Fibroblast of skin of left biceps (primary cell): ENCODE data around the gene LRRC25.

Source experiments
- DNase-seq, 2 experiments: peaks; one replicate each; pipeline ENCODE4 v3.0.0-alpha.2; 2013; ENCODE audit warnings: low read depth in 2 of 2

LRRC25 gene

DNA sequence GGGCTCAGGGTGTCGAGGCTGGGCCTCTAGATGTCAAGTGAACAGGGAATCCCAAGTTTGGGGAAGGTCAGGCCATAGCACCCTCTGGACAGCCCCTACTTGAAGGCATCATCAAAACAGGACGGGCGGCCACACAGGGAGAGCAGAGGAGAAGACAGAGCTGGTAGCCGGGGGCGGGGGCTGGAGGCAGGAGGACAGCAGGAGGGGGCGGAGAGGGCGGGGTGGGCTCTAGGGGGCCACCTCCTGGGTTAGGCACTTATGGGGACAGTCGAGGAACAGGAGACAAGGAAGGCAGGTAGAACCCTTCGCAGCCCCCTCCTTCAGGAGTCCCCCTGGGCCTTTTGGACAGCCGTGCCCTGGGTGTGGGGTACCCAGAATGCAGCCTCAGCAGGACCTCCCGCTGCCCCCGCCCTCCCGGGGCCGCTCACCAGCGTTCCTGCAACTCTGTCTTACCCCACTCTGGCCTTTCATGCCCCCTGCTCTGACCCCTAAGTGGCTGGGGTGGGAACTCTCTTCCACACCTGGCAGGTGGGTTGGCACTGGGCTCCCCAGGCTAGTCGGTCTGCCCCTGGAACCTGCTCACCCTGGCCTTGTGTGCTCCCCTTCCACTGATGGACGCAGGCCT is 27.6 kb upstream of the LRRC25 start:
- no peak for DNase-seq

DNA sequence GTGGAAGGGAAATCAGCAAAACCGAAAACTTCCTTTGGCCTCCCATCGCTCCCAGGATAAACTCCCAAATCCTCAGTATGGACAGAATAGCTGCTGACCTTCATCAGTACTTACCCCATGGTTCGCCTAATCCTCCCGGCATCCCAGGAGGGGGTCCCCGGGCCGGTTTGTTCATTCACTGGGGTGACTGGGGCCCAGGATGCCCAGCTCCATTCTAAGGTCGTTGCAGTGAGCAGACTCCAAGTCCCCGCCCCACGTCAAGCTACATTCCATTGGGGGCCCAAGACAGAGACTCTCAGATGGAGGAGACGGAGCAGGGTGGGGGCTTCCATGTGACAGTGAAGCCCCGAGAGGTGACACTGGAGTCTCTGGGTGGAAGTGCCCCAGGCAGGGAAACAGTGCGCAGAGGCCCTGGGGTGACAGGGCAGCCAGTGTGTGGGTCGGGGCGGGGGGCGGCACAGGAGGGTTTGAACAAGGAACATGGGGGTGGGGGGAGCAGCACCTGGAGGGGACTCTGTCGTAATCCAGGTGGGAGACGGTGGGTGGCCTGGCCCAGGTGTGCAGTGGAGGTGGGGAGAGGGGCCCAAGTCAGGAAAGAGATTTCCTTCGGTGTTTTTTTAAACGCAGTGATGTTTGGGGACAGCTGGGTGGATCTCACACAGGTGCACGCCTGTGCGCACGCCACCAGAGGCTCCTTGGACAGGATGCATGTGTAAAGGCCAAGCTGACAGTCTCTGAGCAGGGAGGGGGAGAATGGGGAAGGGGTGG is 26.9 kb upstream of the LRRC25 start:
- no peak for DNase-seq

DNA sequence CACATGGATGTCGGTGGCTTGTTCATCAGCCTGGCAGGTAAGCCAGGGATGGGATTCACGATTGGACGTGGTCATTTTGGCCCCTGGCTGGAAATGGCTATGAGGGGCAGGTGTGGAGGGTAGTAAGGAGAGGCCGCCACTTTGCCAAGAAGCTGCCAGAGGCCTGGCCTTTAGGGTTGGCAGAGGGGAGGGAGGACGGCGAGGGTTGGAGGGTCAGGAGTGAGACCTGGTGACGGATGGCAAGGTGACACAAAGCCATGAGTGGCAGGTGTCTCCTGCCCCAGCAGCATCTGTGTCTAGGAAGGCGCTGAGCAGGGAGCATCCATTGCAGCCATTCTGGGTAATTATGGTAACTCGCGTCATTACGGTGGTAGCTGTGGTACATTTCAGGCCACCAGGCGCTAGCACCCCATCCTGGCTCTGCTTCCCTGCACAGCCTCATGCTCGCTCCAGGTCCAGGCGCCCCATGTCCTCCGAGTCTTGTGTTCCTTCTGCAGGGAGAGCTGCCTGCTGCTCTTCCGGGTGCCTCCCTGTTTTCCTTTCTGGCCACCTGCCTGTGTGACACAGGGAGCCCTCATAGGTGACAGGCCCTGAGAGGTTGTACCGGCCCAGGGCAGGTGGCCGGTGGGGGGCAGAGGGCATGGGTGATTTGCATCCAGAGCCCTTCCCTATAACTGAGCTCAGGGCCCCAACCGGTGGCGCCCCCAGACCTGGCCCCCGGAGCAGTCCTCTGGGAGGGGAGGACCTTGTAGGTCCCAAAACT is 26.0 kb upstream of the LRRC25 start:
- no peak for DNase-seq

DNA sequence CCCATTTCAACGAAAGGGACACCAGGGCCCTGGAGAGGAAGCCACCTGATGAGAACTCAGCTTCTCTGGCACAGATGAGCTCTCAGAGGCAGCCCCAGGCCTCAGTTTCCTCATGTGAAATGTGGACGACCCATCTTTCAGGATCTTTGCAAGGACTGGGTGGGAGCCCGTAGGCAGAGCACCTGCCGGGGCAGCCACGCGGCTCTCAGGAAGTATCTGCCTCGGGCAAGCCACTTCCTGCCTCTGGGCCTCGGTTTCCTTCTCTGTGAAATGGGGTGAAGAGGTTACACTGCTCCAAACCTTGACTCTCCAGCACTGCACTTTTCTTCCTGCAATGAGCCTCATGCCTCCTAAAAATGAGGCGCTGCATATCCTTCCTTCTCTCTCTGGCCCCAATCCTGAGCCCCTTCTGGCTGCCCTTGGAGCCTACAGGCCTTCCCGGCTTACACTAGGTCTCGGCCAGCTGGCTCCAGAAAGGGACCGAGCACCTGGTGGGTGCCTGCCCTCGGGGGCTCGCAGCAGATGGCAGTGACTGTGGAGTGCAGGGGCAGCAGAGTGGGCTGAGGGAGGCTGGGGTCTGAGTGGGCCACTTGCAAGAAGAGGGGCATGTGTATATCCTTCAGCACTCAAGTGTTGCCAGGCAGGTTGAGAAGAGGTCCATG is 25.2 kb upstream of the LRRC25 start:
- DNase-seq = no peak

DNA sequence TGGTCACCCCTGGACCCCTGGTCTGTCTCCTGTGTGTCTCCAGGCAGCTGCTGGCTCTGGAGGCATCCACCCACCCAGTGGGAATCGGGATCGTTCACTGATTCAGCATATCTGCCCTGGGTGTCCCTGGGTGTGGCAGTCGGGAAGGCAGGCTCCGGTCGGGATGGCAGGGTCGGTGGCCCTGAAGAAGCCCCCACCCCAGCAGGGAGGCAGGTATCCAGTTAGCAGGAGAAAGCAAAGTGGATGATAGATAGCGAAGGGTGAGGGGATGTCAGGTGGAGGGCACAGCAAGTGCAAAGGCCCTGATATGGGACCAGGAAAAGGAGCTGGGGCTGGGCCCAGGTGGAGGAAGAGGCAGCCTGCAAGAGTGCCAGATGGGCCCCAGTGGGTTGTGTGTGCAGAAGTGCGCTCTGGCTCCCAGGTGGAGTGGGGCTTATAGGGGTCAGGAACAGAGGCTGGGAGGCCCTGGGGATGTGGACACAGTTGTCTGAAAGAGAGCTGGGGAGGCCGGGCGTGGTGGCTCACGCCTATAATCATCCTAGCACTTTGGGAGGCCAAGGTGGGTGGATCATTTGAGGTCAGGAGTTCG is 24.0 kb upstream of the LRRC25 start:
- no peak for DNase-seq

DNA sequence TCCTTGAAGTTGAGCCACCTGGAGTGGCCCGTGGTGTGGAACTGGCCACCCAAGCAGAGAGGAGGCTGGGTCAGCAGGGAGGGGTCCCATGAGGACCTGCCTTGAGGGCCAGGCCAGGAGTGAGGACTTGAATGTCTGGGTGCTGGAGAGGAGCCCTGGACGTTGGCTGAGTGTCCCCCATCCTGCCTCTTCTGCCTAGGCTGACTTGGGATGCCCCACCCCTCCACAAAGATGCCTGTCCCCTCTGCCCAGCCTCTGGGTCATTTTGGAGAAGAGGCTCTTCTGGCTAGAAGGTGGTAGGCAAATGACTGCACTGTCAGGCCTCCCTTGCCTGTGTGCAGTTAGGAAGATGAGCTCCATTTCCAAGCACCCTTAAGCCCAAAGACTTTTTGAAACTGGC is 23.5 kb upstream of the LRRC25 start:
- no peak for DNase-seq

DNA sequence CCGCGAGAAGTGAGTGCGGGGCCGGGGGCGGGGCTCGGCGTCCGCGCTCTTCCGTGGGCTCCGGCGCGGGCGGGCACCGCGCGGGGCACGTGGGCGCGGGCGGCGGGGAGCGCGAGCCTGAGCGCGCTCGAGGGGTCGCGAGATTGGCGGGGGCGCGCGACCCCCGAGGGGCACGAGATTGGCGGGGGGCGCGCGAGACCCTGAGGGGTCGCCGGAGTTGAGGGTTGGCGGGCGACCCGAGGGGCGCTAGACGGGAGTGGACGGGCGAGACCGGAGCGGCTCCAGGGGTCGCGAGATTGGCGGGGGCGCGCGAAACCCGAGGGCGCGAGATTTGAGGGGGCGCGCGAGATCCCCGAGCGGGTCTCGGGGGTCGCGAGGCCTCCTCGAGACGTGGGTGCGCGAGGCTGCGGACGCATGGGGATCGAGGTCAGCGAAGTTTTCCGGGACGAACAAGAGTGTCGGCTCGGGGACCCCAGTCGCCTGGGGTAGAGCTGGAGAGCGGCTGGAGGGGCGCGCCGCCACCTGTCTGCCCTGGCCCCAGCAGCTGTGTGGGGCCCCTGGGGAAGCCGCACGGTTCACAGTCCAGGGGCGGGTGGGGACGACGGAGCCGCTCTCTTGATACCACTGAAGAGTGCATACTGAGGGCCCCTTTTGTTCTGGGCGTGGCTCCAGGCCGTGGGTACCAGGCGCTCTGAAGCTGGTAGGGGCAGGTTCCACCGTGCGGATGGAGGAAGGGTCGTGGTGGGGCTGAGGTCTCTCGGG is 22.5 kb upstream of the LRRC25 start:
- DNase-seq = no peak

DNA sequence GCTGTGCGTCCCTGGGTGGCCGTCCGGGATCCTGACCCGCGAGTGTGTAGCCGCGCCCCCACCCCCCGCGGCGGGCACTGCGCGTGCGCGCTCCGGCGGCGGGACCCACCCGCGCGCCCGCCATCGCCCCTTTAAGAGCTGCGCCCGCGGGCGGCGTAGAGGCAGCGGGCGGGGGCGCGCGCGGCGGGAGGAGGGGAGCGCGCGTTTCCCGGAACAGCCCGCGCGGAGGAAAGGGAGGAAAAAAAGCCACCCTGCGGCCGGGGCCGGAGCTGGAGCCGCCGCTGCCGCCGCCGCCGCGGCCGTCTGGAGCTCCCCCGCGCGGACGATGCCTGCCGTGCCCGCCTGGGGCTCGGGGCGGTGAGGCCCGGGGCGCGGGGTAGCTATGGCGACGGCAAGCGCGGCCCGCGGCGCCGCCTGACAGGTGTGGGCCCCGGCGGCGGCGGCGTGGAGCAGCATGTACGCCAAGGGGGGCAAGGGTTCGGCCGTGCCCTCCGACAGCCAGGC is 21.8 kb upstream of the LRRC25 start, which contains the start of gene SSBP4:
Gene SSBP4 (plus strand): TSS at position 204 of the 504 bp plus-strand sequence. CDS start 251 bp downstream, at position 455.
- DNase-seq = peak in 1 of 2 experiments; percentile 58

DNA sequence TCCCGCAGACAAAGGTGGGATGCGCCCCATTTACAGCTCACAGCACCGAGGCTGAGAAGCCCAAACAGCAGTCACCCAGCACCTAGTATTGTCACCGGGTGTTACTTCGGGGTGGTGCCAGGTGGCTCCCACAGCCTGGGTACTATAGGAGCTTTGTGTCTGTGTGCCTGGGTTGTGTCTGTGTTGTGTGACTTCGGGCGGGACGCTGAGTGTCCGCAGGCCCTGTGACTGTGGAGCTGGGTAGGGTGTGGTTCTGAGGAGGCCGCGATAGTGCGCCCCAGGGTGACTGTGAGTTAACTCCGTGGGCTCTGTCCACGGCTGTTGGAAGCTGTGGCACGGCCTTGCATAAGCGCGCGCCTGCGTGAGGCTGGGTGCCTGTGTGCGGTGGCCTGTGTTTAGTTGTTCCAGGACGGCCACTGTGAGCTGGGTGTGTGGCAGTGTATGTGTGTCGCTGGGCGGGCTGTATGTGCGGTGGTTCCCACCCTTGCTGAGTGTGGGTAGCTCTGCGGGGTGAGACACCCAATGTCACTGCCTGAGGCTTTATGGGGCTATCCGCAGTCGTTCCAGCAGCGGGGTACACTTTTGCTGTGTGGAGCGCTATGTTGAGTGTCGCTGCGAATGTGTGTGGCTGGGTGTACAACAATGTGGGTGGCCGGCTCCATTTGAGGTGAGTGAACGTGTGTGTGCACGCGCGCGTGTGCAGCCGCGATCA is 21.2 kb upstream of the LRRC25 start:
- no peak for DNase-seq

DNA sequence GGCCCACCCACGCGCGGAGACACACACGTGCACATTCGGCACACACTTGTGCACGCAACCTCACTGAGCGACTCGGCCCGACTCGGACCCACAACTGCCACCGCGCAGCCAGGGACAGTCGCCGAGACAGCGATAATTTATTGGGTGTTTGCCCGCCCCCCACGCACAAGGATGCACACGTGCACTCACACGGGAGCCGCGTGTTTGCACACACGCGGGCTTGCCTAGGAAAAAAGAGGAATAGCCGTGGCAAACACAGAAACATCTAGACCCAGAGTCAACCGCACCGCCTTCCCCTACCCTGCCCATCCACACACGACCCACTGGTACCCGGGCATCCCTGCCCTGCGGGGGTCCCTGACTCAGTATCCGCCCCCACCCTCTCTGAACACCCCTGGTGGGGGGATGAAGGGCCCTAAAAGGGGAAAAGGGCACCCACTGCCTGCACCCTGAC is 20.6 kb upstream of the LRRC25 start:
- no peak for DNase-seq

DNA sequence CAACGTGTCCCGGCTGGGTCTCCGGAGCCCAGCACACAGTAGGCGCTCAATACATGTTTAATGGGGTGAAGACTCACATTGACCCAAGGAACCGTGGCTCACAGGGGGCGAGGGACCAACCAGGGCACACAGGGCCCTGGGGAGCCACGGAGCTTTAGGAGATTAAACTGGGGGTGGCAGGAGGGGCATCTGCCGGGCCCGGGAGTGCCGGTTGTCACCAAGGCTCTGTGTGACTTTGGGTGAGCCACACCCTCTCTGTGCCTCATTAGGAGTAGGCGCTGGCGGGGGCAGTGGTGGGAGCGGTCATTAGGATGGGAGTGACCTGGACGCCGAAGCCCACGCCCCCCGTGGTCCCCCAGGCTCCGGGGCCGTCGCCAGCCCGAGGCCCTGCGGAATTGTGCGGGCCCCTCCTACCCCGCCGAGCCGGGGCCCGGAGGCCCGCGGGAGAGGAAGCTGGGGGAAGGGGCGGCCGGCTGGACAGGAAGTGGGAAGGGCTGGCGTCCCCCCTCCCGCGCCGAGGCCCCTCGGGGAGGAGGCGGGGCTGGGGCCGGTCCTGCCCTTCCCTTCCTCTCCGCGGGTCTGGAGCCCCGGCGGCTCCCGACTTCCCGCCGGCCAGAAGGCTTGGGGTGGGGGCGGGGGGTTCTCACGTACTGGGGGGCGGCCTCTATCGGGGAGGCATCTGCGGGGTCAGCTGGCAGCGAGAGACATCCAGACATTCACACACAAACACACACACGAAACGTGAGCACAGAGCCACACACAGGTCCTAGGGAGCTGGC is 20.0 kb upstream of the LRRC25 start:
- peak; percentile 68 to 72 for DNase-seq

DNA sequence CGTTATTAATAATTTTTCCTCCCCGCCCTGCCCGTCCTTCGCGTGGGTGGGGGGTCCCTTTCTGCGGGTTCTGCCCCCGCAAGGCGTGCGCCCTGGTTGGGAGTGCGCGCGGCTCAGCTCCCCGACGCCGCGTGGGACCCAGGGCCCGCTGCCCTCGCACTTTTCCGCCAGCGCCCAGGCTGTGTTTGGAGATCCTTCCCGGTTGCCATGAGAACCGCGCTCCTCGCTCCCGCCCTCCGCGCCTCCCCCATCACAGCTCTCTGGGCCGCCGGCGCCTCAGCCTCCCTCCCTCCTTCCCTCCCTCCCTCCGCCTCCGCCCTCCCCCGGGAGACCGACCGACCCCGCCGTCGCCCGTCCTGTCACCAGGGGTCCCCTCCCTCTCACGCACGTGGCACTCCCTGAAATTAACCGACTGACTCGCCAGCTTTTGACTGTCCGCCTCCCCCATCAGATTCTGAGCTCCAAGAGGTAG is 19.4 kb upstream of the LRRC25 start:
- peak in 1 of 2 experiments; percentile 66 for DNase-seq

DNA sequence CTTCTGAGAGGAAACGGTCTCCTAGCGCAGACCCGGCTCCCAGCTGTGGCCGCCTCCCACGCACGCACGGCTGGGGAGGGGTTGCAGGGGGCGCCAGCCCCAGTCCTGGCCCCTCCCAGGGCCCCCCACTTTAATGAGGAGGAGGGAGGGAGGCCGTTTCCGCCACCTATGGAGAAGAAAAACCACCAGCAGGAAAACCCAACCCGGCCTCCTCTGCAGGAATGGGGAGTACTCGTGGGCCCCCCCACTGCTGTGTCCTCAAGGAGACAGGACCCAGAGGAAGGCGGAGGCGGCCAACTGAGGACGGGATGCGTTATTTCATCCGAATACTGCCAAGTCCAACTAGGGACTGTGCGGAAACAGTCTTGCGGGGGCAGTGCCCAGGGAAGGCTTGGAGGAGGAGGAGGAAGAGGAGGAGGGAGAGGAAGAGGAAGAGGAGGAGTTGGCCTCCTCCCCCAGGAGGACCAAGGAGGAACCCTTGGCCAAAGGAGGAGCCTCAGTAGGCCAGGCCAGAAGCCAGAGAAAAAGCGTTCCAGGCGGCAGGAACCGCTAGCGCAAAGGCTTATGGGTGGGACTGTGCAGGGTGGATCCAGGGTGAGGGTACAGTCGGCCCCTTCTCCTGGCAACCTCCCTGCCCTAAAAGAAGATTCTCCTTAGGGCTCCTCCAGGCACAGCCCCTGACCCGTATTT is 17.9 kb upstream of the LRRC25 start:
- DNase-seq = peak in 1 of 2 experiments; percentile 60

DNA sequence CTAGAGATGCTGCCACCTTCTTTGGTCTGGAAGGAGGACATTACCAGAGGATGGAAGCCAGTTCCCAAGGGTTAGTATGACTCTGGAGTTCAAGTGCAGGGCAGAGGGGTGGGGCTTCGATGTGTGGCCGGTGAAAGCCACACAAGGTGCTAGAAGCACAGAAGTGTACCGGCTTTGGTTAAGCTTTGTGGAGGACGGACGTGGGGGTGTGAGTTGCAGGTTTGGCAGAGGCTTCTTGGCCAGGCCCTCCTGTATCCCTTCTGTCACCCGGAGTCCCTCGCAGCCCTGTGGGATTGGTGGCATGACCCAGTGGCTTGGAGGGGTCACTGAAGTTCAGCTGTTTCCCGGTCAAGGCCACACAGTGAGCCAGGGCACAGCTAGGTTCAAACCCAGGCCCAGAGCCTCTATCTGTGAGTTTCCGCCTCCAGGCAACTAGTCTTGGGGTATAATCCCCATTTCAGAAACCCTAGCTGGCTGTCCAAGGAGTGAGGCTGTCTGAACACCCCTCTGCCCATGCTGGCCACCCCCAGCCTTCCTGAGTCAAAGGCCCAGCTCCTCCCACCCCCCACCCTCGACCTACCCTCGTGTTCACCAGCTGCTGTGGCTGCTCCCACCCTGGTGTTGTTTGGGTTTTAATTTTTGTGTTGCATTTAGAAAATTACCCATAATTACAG is 17.2 kb upstream of the LRRC25 start:
- no peak for DNase-seq

DNA sequence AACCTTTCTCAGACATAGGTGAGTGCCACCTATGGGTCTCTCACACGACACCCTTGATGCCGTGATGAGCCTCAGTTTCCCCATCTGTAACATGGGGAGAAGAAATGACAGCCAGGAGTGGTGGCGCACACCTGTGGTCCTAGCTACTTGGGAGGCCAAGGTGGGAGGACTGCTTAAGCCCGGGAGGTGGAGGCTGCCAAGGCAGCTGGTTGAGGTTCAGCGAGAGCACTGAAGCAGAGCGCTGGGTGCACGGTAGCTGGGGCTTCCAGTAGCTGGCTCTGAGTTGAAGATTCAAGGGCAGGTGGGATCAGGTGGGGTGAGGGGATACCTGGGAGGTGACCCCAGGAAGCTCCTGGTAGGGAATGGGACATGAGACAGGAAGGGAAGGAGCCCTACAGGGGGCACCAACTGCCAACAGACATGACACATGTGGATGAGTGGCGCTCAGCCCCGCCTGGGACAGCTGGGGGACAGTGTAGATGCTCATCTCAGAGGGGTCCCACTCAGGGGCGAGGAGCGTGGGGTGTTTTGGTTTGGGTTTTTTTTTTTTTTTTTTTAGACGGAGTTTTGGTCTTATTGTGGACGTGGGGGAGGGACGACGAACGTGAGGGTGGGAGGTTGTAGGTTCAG is 15.3 kb upstream of the LRRC25 start:
- no peak for DNase-seq

DNA sequence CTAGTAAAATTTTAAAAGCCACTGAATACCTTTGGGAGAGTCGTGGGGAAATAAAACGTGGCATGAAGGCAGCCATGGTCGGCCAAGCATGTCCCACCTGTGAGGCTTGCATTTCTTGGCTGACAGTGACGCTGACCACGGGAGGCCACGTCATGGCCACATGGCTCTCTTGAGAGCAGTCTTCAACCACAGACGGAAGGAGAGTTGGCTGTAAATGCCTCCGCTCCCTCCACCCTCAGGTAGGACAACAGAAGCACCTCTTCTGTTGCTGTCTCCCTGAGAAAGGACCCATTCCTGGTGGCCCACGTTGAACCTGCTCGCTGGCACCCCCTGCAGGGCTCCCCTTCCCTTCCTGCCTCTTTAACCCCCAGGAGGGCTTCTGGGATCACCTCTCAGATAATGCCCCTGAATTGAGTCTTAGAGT is 10.6 kb upstream of the LRRC25 start:
- DNase-seq = no peak

DNA sequence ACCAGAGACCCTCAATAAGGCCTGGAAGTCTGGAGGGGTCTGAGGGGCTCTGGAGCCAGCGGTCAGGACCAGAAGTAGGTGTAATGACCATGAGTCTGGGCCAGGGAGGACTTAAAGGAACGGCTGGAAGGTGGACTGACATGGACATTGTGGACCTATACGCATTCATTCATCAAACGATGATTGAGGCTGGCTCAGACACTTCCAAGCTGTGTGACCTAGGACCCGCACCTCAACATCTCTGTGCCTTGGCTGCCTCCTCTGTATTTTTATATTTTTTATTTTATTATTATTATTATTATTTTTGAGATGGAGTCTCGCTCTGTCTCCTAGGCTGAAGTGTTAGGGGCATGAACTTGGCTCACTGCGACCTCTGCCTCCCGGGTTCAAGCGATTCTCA is 9.3 kb upstream of the LRRC25 start:
- DNase-seq = no peak
